ENCODE results near the gene EIF2S3.

The EIF2S3 gene

GRCh38 chrX:24080704-24081103 lies 25.9 kb downstream of the EIF2S3 start:
- ChIA-PET CTCF (interaction anchor here (1.6 kb wide), 2 partner anchors 26 to 96 kb away, joined by 3 to 4 read pairs; no protein-coding TSS in a partner anchor), POLR2A (interaction anchor here (0.5 kb wide), 1 partner anchor 180 kb away, joined by 3 read pairs; no protein-coding TSS in a partner anchor)
- DNase-seq (ENCODE audit: extremely low spot score): peak; percentile 37
- no peak for TF ChIP-seq CTCF (IDR thresholded peaks at IDR 0.05; ENCODE audit: control extremely low read depth, extremely low read depth, low read depth, missing control alignments)

- ChIA-PET POLR2A (interaction anchor here (0.6 kb wide), 1 partner anchor 27 kb away, joined by 4 read pairs; the partner anchor contains the start of gene EIF2S3), CTCF (interaction anchor here (1.3 to 1.8 kb wide), 5 partner anchors 9 to 174 kb away, joined by 3 to 6 read pairs (median 4); partner anchors contain the start of genes APOO, CXorf58 and EIF2S3)
- no peak for DNase-seq (ENCODE audit: extremely low spot score)
- peak; percentile 56 for TF ChIP-seq CTCF (IDR thresholded peaks at IDR 0.05; ENCODE audit: control extremely low read depth, extremely low read depth, low read depth, missing control alignments)
Observed at GRCh38 chrX:24081661-24082154, 27.0 kb downstream of the EIF2S3 start.

- ChIA-PET CTCF (interaction anchor here (1.3 to 1.8 kb wide), 5 partner anchors 8 to 175 kb away, joined by 3 to 6 read pairs (median 4); partner anchors contain the start of genes APOO, CXorf58 and EIF2S3), POLR2A (interaction anchor here (0.6 kb wide), 1 partner anchor 27 kb away, joined by 4 read pairs; the partner anchor contains the start of gene EIF2S3)
- TF ChIP-seq CTCF (IDR thresholded peaks at IDR 0.05; ENCODE audit: control extremely low read depth, extremely low read depth, low read depth, missing control alignments): no peak
- DNase-seq (ENCODE audit: extremely low spot score): no peak
Observed at GRCh38 chrX:24082447-24082846, 27.7 kb downstream of the EIF2S3 start.

- ChIA-PET POLR2A (no interaction called here), CTCF (no interaction called here)
Observed at GRCh38 chrX:24085101-24085500, 30.3 kb downstream of the EIF2S3 start.

GRCh38 chrX:24090300-24091200 lies 35.8 kb downstream of the EIF2S3 start:
- TF ChIP-seq CTCF (IDR thresholded peaks at IDR 0.05; ENCODE audit: control extremely low read depth, extremely low read depth, low read depth, missing control alignments): no peak
- CTCF ChIA-PET: interaction anchor here (1.2 kb wide), 1 partner anchor 9 kb away, joined by 5 read pairs; no protein-coding TSS in a partner anchor
- no peak for DNase-seq (ENCODE audit: extremely low spot score)
- POLR2A ChIA-PET: no interaction called here

More at GRCh38 chrX:24085101-24085500, 30.3 kb downstream of the EIF2S3 start:
- TF ChIP-seq CTCF (IDR thresholded peaks at IDR 0.05; ENCODE audit: control extremely low read depth, extremely low read depth, low read depth, missing control alignments): no peak
- DNase-seq (ENCODE audit: extremely low spot score): no peak

- POLR2A ChIA-PET: no interaction called here
- no peak for DNase-seq (ENCODE audit: extremely low spot score)
- no peak for TF ChIP-seq CTCF (IDR thresholded peaks at IDR 0.05; ENCODE audit: control extremely low read depth, extremely low read depth, low read depth, missing control alignments)
- CTCF ChIA-PET: no interaction called here
Observed at GRCh38 chrX:24093746-24094145, 39.0 kb downstream of the EIF2S3 start.

Data from GM10248 (cell line).